ENCODE data around the gene BAIAP2L1.
A peak's percentile ranks its signal among the peaks of the same experiment; 100 is the strongest.
"Not testable (repeated sequence)": the region's sequence is repeated elsewhere in the genome, so short reads cannot be mapped to it uniquely, and the experiment has no call there.

BAIAP2L1 gene

DNA sequence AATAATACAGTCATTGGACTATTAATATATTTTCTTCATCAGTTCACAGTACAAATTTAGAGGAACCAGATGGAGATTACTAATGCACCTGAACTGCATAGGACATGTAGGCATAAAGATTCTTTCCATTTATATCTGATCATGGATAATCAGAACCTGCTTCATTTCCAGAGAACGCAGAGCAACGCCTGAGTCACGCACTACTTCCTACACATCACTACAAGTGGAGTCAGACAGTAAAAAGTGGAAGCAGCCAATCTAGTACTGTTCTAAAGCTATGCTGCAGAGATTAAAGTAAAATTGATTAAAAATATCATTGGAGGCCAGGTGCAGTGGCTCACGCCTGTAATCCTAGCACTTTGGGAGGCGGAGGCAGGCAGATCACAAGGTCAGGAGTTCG is 76.1 kb downstream of the BAIAP2L1 start:
- Mint-ChIP-seq H3K4me3 (no peak overlapping the region), H3K9me3 (no peaks in the 10 kb centered on the region), H3K27ac (no peak overlapping the region), H3K27me3 (peaks cover 42% of the 10 kb centered on the region), H3K4me1 (no peaks in the 10 kb centered on the region), H3K36me3 (no peaks in the 10 kb centered on the region)
- ATAC-seq, result no peak

DNA sequence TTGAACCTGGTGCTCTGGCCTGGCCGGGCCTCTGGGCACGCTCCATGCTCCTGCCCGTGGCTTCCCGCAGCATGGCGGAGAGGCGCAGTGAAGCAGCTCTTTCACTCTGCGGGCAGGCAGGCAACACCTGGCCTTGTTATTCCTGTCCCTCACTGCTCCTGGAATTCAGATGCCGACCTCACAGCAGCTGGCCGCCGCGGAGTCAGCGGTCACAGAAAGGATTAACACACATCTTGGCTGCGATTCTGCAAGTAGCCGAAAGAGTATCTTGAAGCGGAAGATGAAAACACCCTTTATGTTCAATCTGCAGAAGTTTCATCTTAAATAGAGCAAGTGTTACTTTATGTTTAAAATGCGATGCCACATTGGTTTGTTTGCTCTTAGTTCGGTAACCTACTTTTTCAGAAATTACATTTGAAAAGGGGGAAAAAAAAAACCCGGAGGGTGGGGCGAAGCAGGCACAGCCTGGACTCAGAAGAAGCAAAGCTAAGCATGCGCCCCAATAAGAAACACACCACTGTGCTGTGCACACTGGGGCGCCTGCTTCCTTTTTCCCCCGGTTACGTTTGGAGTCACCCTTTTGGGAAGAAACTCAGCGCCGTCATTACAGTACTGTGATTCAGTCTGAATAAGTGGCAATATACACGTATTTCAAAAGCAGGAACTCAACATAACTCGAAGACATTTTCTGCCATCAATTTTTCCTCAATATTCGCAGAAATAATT is 77.1 kb downstream of the BAIAP2L1 start:
- no peak overlapping the region for H3K27ac Mint-ChIP-seq
- H3K27me3 Mint-ChIP-seq, result peaks cover 46% of the 10 kb centered on the region
- H3K36me3 Mint-ChIP-seq, result no peaks in the 10 kb centered on the region
- ATAC-seq, result no peak
- no peaks in the 10 kb centered on the region for H3K9me3 Mint-ChIP-seq
- no peak overlapping the region for H3K4me3 Mint-ChIP-seq
- no peaks in the 10 kb centered on the region for H3K4me1 Mint-ChIP-seq

DNA sequence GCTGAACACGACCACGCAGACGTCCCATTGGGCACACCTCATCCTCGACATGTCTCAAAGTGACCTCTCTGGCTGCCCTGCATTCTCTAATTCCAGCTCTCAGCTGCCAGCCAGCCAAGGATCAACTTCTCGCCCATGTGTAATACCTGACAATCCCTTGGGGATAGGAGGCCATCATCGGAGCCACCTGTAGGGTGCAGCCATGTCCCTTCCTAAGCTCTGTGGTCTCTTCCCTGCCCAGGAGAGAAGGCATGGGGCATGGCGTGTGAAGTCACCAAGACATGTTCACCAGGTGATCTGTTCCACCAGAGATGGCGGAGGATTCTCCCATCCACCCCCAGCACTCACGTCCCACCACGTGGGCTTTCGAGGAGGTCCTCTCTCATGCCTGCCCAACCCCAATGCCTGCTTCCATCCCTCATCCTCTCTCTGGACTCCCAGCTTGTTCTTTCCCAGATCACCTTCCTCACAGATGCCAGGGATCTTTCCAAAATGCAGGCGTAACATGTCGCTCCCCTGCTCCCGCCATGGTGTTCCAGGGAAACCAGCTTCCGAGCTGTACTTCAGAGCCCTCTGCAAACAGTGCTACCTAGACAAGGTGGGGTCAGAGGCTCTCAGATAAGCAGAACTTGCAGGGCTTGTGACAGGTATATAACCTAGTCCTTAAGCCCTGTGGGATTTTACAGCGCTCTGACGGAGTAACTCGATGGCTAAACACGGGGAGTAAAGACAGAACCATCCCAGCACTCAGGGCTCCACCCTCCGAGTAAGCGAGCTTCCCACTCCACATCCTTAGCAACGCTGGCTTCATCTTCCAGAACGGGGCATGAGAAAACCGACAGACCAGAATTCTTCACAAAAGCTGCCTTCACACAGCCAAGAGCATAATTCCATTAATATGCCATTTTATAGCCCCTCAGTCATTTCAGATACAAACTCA is 78.3 kb downstream of the BAIAP2L1 start:
- no peaks in the 10 kb centered on the region for H3K4me1 Mint-ChIP-seq
- peaks cover 3% of the 10 kb centered on the region for H3K36me3 Mint-ChIP-seq
- H3K27me3 Mint-ChIP-seq, result peaks cover 55% of the 10 kb centered on the region
- no peak overlapping the region for H3K27ac Mint-ChIP-seq
- no peak overlapping the region for H3K4me3 Mint-ChIP-seq
- no peak for ATAC-seq
- H3K9me3 Mint-ChIP-seq, result no peaks in the 10 kb centered on the region

DNA sequence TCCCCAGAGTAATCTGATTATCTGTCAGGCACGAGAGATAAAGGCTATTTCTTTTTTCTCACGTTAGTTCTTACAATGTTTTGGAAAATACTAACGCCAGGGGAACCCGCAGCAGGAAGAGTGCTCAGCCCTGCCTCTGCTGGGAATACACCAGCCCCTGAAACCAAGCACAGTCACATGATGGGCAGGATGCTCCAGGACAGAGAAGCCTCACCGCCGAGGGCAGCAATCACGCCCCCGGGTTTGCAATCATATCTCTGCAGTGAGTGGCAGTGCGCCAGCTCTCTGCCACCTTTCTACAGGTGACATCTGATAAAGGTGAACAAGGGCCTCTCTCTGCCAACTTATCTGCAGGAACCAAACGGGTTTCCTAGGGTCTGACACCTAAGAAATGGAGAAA is 79.6 kb downstream of the BAIAP2L1 start:
- Mint-ChIP-seq H3K27me3 (peaks cover 60% of the 10 kb centered on the region), H3K36me3 (peaks cover 13% of the 10 kb centered on the region), H3K4me1 (peaks cover under 1% of the 10 kb centered on the region), H3K9me3 (no peaks in the 10 kb centered on the region), H3K4me3 (no peak overlapping the region), H3K27ac (no peak overlapping the region)
- ATAC-seq, result no peak

DNA sequence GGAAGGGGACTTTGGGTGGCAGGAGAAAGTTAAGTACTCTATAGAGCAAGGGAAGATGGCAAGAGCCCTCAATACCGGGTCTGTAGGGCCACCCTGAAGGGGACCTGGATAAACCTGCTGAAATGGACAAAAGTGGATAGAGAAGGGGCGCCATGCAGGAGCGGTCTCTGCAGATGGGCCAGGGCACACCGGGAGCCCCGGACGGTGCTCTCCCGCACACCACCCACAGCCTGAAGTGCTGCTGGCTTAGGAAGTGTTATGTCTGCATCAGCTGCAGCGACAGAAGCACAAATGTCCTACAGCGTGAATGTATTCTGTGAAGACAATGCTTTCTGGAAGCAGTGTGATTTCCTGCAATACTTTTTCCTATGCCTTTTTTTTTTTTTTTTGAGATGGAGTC is 81.7 kb downstream of the BAIAP2L1 start:
- Mint-ChIP-seq H3K4me1 (peaks cover 18% of the 10 kb centered on the region), H3K4me3 (no peak overlapping the region), H3K27me3 (peaks cover 65% of the 10 kb centered on the region), H3K27ac (no peak overlapping the region), H3K9me3 (no peaks in the 10 kb centered on the region), H3K36me3 (peaks cover 13% of the 10 kb centered on the region)
- no peak for ATAC-seq

DNA sequence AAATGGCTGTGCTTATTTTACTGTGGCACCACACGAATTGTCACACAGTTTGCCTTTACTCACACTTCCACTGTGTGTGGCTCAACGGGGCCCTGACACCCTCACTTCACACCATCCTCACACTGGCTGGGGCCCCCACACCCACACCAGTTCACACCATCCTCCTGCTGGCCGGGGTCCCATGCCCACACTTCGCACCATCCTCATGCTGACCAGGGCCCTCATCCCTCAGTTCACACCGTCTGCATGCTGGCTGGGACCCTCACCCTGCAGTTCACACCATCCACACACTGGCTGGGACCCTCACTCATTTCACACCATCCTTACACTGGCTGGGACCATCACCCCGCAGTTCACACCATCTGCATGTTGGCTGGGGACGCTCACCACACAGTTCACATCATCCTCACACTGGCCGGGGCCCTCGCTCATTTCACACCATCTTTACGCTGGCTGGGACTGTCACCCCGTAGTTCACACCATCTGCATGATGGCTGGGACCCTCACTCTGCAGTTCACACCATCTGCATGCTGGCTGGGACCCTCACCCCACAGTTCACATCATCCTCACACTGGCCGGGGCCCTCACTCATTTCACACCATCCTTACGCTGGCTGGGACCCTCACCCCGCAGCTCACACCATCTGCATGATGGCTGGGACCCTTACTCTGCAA is 83.4 kb downstream of the BAIAP2L1 start:
- no peak for ATAC-seq
- Mint-ChIP-seq H3K4me1 (peaks cover 20% of the 10 kb centered on the region), H3K9me3 (no peaks in the 10 kb centered on the region), H3K36me3 (peaks cover 13% of the 10 kb centered on the region), H3K27me3 (peaks cover 52% of the 10 kb centered on the region), H3K27ac (no peak overlapping the region), H3K4me3 (no peak overlapping the region)

DNA sequence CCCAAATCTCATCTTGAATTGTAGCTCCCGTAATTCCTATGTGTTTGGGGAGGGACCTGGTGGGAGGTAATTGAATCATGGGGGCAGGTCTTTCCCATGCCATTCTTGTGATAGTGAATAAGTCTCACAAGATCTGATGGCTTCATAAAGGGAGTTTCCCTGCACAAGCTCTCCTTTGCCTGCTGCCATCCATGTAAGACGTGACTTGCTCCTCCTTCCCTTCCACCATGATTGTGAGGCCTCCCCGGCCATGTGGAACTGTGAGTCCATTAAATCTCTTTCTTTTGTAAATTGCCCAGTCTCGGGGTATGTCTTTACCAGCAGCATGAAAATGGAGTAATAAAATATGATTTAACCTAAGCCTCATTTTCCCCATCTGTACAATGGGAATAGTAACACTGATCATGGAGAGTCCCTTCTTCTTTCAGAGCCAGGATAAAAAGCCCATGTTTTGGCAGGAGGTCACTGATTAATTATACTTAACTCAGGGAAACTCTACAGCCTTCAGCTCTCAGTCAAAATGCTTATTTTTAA is 84.8 kb downstream of the BAIAP2L1 start:
- H3K27ac Mint-ChIP-seq, H3K9me3 Mint-ChIP-seq, ATAC-seq, H3K4me3 Mint-ChIP-seq: not testable (repeated sequence)
- Mint-ChIP-seq H3K36me3 (peaks cover 13% of the 10 kb centered on the region), H3K27me3 (peaks cover 56% of the 10 kb centered on the region), H3K4me1 (peaks cover 20% of the 10 kb centered on the region)

DNA sequence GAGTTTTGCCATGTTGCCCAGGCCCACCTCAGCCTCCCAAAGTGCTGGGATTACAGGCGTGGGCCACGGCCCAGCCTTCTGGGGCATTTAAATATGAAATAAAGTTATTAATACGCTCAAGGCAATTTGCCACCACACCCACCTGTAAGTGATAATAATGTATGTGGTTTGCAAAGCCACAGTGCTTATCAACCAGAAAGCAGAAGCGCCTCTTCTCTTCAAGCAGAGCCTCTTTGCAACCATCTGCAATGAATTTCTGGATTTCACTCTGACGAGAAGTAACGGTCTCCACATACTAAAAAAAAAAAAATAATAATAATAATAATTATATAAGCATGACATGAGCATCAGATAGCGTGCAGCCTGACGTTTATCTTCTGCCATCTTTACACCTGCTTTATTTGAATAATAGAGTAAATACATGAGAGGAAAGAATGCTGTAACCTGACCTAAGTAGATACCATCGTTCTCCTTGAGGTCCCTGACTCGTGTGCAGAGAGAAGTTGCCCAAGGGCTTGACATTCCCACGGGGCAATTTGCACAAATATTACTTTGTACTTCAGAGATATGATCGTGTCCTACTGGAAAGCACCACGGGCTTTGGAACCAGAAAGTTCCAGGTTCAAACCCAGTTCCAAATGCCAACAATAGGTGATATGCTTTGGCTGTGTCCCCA is 85.4 kb downstream of the BAIAP2L1 start:
- Mint-ChIP-seq H3K4me3 (no peak overlapping the region), H3K27me3 (peaks cover 58% of the 10 kb centered on the region), H3K27ac (no peak overlapping the region), H3K36me3 (peaks cover 13% of the 10 kb centered on the region), H3K4me1 (peaks cover 20% of the 10 kb centered on the region), H3K9me3 (no peaks in the 10 kb centered on the region)
- ATAC-seq, result peak; percentile 82

DNA sequence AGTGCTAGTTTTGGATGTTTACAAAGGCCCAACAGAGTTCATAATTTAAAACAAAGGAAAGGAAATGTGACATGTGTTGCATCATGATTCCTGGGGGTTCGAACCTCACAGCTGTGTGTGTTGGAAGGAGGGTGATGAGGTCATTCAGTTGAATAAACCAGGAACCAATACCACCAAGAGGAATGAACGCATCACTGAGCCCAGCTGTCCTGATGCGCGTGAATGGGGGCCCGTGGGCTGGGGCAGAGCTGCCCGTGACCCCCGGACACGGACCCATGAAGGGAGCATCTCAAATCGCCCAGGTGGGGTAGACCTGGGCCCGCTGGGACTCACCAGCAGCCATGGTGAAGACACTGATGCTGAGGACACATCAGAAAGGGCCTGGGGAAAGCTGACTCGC is 86.4 kb downstream of the BAIAP2L1 start:
- H3K4me3 Mint-ChIP-seq, result peak overlapping the region; percentile 34
- peaks cover 13% of the 10 kb centered on the region for H3K36me3 Mint-ChIP-seq
- H3K27me3 Mint-ChIP-seq, result peaks cover 57% of the 10 kb centered on the region
- peaks cover 20% of the 10 kb centered on the region for H3K4me1 Mint-ChIP-seq
- ATAC-seq, result peak; percentile 85
- no peaks in the 10 kb centered on the region for H3K9me3 Mint-ChIP-seq
- H3K27ac Mint-ChIP-seq, result peak overlapping the region; percentile 9

DNA sequence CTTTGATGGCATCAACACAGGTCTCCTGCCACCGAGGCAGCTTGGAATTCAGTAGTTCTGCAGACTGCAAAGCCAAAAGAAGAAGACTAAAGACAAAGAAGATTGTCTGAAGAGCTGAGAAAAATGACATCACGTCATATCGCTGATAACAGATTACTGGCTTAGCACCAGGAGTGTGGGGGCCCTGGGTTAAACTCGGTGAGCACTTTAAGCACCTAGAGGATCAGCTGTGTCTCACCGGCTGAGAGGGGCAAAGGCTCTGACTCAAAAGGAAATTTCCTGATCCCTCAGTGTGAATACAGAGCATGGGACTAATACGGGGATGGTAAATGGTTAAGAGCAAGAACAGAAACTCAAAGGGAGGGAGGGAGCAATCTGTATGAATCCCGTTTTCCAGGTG is 88.7 kb downstream of the BAIAP2L1 start:
- H3K27me3 Mint-ChIP-seq, result peaks cover 34% of the 10 kb centered on the region
- peaks cover 23% of the 10 kb centered on the region for H3K36me3 Mint-ChIP-seq
- H3K4me3 Mint-ChIP-seq, result no peak overlapping the region
- H3K27ac Mint-ChIP-seq, result no peak overlapping the region
- no peaks in the 10 kb centered on the region for H3K9me3 Mint-ChIP-seq
- no peak for ATAC-seq
- H3K4me1 Mint-ChIP-seq, result peaks cover 20% of the 10 kb centered on the region

DNA sequence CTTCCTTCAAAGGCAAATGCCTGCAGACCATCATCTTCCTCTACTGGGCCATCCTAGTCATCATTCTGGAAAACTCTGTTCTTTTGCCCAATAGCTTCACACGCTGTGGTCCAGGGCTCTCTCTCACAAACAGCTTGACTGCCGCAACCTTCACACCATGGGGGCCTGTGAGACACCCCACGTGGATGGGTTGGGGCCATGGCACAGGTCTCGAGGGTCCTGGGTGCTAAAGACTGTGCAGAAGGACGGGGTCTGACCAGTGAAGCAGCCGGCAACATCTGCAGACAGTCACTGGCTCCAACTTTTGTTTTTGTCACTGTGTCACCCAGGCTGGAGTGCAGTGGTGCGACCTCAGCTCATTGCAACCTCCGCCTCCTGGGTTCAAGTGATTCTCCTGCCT is 91.3 kb downstream of the BAIAP2L1 start:
- Mint-ChIP-seq H3K9me3 (no peaks in the 10 kb centered on the region), H3K27me3 (peaks cover 18% of the 10 kb centered on the region), H3K36me3 (peaks cover 24% of the 10 kb centered on the region), H3K4me1 (peaks cover 6% of the 10 kb centered on the region), H3K27ac (no peak overlapping the region), H3K4me3 (no peak overlapping the region)
- ATAC-seq, result no peak

DNA sequence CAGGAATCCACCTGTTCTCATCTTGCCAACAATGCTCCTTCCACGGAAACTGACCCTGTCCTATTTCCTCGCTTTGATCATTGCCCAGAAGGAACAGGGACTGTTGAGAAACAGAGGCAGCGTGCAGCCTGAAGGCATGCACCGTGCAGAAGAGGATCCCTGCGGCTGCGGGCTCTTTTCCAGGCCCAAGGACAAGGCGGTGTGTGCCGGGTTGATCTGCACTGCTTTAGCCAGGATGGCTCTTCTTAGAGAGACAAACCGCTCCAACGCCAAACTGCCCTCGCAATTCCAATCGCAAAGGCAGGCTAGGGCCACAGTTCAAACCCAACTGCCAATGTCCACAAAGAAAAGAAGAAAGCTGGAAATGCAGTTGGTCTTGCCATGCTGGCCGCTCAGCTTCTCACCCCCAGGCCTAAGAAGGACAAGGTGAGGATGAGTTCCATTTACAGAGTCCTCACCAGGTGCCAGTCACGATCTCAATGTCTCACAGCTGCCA is 92.9 kb downstream of the BAIAP2L1 start:
- peaks cover 18% of the 10 kb centered on the region for H3K27me3 Mint-ChIP-seq
- no peak for ATAC-seq
- H3K4me1 Mint-ChIP-seq, result no peaks in the 10 kb centered on the region
- H3K4me3 Mint-ChIP-seq, result no peak overlapping the region
- peaks cover 24% of the 10 kb centered on the region for H3K36me3 Mint-ChIP-seq
- H3K27ac Mint-ChIP-seq, result no peak overlapping the region
- no peaks in the 10 kb centered on the region for H3K9me3 Mint-ChIP-seq

DNA sequence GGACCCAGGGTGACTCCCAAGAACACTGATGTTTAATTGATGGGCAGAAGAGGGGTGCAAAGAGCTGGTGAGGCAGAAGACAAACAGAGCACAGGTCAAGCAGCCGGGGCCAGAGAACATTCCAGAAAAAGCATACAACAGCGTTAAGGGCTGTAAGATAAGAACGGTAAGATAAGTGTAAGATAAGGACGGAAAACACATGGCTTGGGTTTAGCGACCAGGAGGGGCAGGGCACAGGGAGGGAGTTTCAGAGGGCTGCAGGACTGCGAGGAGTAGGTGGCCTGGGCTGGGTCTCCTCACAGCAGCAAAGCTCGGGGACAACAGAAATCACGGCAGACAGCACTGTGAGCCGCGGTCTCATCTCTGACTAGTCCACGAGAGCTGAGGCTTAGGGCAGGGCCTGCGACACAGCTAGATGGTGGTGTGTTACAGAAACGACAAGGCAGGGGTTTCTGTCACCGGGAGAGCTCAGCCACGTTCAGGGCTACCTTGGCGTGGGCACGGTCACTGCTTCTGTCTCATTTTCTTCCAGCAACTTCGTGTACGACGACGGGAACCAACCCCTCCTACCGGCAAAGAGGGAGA is 94.8 kb downstream of the BAIAP2L1 start:
- H3K27me3 Mint-ChIP-seq, result peaks cover 2% of the 10 kb centered on the region
- no peaks in the 10 kb centered on the region for H3K4me1 Mint-ChIP-seq
- no peaks in the 10 kb centered on the region for H3K9me3 Mint-ChIP-seq
- H3K36me3 Mint-ChIP-seq, result peaks cover 24% of the 10 kb centered on the region
- ATAC-seq, result no peak
- no peak overlapping the region for H3K4me3 Mint-ChIP-seq
- H3K27ac Mint-ChIP-seq, result no peak overlapping the region

DNA sequence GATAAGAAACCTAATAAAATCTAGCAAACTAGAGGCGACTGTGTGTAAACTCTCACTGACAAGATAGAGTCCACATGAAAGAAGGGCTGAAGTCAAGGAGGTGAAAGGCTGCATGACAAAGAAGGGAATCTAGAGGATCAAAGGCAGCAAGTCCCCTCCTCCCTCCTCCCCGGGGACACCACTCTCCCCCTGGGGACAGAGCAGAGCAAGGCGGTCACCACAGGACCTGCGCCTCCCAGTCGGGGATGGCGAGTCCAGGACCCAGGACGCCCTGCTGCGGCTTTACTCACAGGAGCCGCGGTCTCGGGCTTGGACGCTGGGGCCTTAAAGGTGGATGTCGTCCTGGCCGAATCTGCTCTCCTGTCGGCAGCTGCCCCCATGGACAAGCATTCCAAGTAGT is 97.0 kb downstream of the BAIAP2L1 start:
- Mint-ChIP-seq H3K36me3 (peaks cover 29% of the 10 kb centered on the region), H3K27me3 (no peaks in the 10 kb centered on the region), H3K9me3 (no peaks in the 10 kb centered on the region), H3K4me1 (no peaks in the 10 kb centered on the region), H3K27ac (no peak overlapping the region), H3K4me3 (no peak overlapping the region)
- no peak for ATAC-seq
